H1 (cell line): ENCODE data around the gene NBEA. TPM values are rescaled to one million over a fixed set of nuclear protein-coding genes. Genes with fewer than 3 reads are reported as not detected.

ENCODE experiments used
- BRCA1 ChIP-seq: IDR thresholded peaks from 2 replicates; pipeline ENCODE4 v1.6.1; 2012; ENCODE audit warnings: low read depth, low read length, improper control_type of control experiment
- KDM1A ChIP-seq: fragments of 200-600, 300-600 bp; sonication (generic); IDR thresholded peaks from 2 replicates; pipeline ENCODE4 v1.7.1; 2016; ENCODE audit warnings: mild to moderate bottlenecking, low read length, borderline replicate concordance
- KDM5A ChIP-seq: fragments of 200-600 bp; IDR thresholded peaks from 2 replicates; pipeline ENCODE4 v1.7.1; 2012; ENCODE audit warnings: mild to moderate bottlenecking, low read length, inconsistent platforms, mixed read lengths
- SP1 ChIP-seq: IDR thresholded peaks from 2 replicates; pipeline ENCODE4 v1.6.1; 2011; ENCODE audit warnings: low read depth, low read length
- polyA plus RNA-seq, 7 experiments: library from polyadenylated mRNA; depleted of rRNA in 3 of 7; stranded (reverse) in 5 of 7; unstranded in 2 of 7; fragments of >200 nt in 5 of 7; fragments of 200-250 nt in 2 of 7; gene quantifications; 1 replicate in 5 of 7; 2 replicates in 1 of 7; 4 replicates in 1 of 7; pipeline versions ENCODE4 v1.2.1 to v1.2.3, GENCODE V29; 2011 to 2013; ENCODE audit warnings: missing spikeins in 2 of 7, mixed read lengths in 2 of 7
- total RNA-seq: library from RNA; stranded (reverse); fragmentation: NEBNext Ultra II Directional; extraction: Animal tissue kit (Norgen Biotek cat#: 25700); gene quantifications from 2 replicates; pipeline ENCODE4 v1.2.1, GENCODE V29; 2021

Gene NBEA
- total and polyA plus RNA-seq, 2 of the 8 experiments (the other 6 are each of a cell fraction or from before 2014, with no cell fraction given): 14.2 to 21.5 TPM

- no peak for TF ChIP-seq KDM5A
- TF ChIP-seq SP1: no peak
- TF ChIP-seq KDM1A: no peak
- no peak for TF ChIP-seq BRCA1
Observed at GRCh38 chr13:35285677-35286076, 343.6 kb downstream of the NBEA start (continued).
